ENCODE results near the gene C8A. TPM values are rescaled to one million over a fixed set of nuclear protein-coding genes. Genes with fewer than 3 reads are reported as not detected.

The C8A gene
- total RNA-seq, 4 donors from 2014 or later: 1.2 TPM; not detected in 3

- TF ChIP-seq POLR2AphosphoS5 (IDR thresholded peaks at IDR 0.05) (no peak), POLR2A (IDR thresholded peaks at IDR 0.05) (no peak), EP300 (IDR thresholded peaks at IDR 0.05) (no peak)
- TF ChIP-seq, protein P1, sequence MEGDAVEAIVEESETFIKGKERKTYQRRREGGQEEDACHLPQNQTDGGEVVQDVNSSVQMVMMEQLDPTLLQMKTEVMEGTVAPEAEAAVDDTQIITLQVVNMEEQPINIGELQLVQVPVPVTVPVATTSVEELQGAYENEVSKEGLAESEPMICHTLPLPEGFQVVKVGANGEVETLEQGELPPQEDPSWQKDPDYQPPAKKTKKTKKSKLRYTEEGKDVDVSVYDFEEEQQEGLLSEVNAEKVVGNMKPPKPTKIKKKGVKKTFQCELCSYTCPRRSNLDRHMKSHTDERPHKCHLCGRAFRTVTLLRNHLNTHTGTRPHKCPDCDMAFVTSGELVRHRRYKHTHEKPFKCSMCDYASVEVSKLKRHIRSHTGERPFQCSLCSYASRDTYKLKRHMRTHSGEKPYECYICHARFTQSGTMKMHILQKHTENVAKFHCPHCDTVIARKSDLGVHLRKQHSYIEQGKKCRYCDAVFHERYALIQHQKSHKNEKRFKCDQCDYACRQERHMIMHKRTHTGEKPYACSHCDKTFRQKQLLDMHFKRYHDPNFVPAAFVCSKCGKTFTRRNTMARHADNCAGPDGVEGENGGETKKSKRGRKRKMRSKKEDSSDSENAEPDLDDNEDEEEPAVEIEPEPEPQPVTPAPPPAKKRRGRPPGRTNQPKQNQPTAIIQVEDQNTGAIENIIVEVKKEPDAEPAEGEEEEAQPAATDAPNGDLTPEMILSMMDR (IDR thresholded peaks at IDR 0.05): no peak
- no peaks in the 10 kb centered on the region for H3K4me1 ChIP-seq
- no peak overlapping the region for H3K27ac ChIP-seq
- DNase-seq (ENCODE audit: low spot score in 2 of 2): no peak
- no peaks in the 10 kb centered on the region for H3K9me3 ChIP-seq
- H3K27me3 ChIP-seq: peaks cover 9% of the 10 kb centered on the region
- H3K36me3 ChIP-seq: no peaks in the 10 kb centered on the region
- no peak overlapping the region for H3K4me3 ChIP-seq
- 62% methylated on average over 7 of the region's 7 CpGs for WGBS
Measured at GRCh38 chr1:56849750-56850149, 4.8 kb upstream of the C8A start.

- Histone ChIP-seq H3K9me3 (no peaks in the 10 kb centered on the region), H3K36me3 (no peaks in the 10 kb centered on the region), H3K4me3 (no peak overlapping the region), H3K4me1 (no peaks in the 10 kb centered on the region), H3K27me3 (peaks cover 9% of the 10 kb centered on the region), H3K27ac (no peak overlapping the region)
- TF ChIP-seq, protein P1 (IDR thresholded peaks at IDR 0.05): no peak
- WGBS: 89% methylated on average over 2 of the region's 2 CpGs
- DNase-seq (ENCODE audit: low spot score in 2 of 2): no peak
Measured at GRCh38 chr1:56850411-56850810, 4.2 kb upstream of the C8A start.

- Histone ChIP-seq H3K4me1 (no peaks in the 10 kb centered on the region), H3K27ac (no peak overlapping the region), H3K36me3 (no peaks in the 10 kb centered on the region), H3K27me3 (peaks cover 9% of the 10 kb centered on the region), H3K9me3 (no peaks in the 10 kb centered on the region), H3K4me3 (no peak overlapping the region)
- 74% methylated on average over 5 of the region's 5 CpGs for WGBS
- DNase-seq (ENCODE audit: low spot score in 2 of 2): no peak
- TF ChIP-seq POLR2AphosphoS5 (IDR thresholded peaks at IDR 0.05) (no peak), POLR2A (IDR thresholded peaks at IDR 0.05) (no peak), EP300 (IDR thresholded peaks at IDR 0.05) (no peak)
- TF ChIP-seq, protein P1 (IDR thresholded peaks at IDR 0.05): no peak
Measured at GRCh38 chr1:56850922-56851321, 3.7 kb upstream of the C8A start.

- Histone ChIP-seq H3K27me3 (peaks cover 5% of the 10 kb centered on the region), H3K9me3 (no peaks in the 10 kb centered on the region), H3K4me1 (no peaks in the 10 kb centered on the region), H3K36me3 (no peaks in the 10 kb centered on the region), H3K4me3 (no peak overlapping the region), H3K27ac (no peak overlapping the region)
- no peak for DNase-seq (ENCODE audit: low spot score in 2 of 2)
- TF ChIP-seq POLR2A (IDR thresholded peaks at IDR 0.05): no peak
- TF ChIP-seq POLR2AphosphoS5 (IDR thresholded peaks at IDR 0.05): no peak
- TF ChIP-seq, protein P1 (IDR thresholded peaks at IDR 0.05): no peak
- TF ChIP-seq EP300 (IDR thresholded peaks at IDR 0.05): no peak
- WGBS: 0% methylated on average over 1 of the region's 1 CpG
Measured at GRCh38 chr1:56852476-56852875, 2.1 kb upstream of the C8A start.

- Histone ChIP-seq H3K4me1 (no peaks in the 10 kb centered on the region), H3K27me3 (no peaks in the 10 kb centered on the region), H3K27ac (no peak overlapping the region), H3K9me3 (no peaks in the 10 kb centered on the region), H3K36me3 (no peaks in the 10 kb centered on the region), H3K4me3 (no peak overlapping the region)
- DNase-seq (ENCODE audit: low spot score in 2 of 2): no peak
- TF ChIP-seq POLR2A (IDR thresholded peaks at IDR 0.05) (no peak), EP300 (IDR thresholded peaks at IDR 0.05) (no peak), POLR2AphosphoS5 (IDR thresholded peaks at IDR 0.05) (no peak)
- TF ChIP-seq, protein P1 (IDR thresholded peaks at IDR 0.05): no peak
- WGBS: 82% methylated on average over 1 of the region's 1 CpG
Measured at GRCh38 chr1:56855190-56855589, 593 bp downstream of the C8A start.
